Karpas-422 (cell line): ENCODE measurements around the gene FHIP1B. TPM values are rescaled to one million over a fixed set of nuclear protein-coding genes. Genes with fewer than 3 reads are reported as not detected.
A peak's percentile ranks its signal among the peaks of the same experiment; 100 is the strongest.

Experiments
- DNase-seq: peaks from one replicate; pipeline ENCODE4 v3.0.0-alpha.2; 2015
- H2AFZ ChIP-seq: fragments of 200-600 bp; sonication (generic); 2 replicates; pipeline ENCODE4 v1.6.1; 2014; ENCODE audit warnings: antibody characterized with exemption, low read length, mixed read lengths
- H3K27ac ChIP-seq: fragments of 200-600 bp; sonication (generic); 2 replicates; pipeline ENCODE4 v1.5.1; 2014; ENCODE audit warnings: mild to moderate bottlenecking, low read length, moderate library complexity
- H3K27me3 ChIP-seq: fragments of 200-600 bp; sonication (generic); 2 replicates; pipeline ENCODE4 v1.6.1; 2014; ENCODE audit warnings: low read length, mixed read lengths
- H3K36me3 ChIP-seq: fragments of 200-600 bp; sonication (generic); 2 replicates; pipeline ENCODE4 v1.6.1; 2014; ENCODE audit warnings: low read length, mixed read lengths; ENCODE audit not compliant: insufficient read depth
- H3K4me1 ChIP-seq: fragments of 200-600 bp; sonication (generic); 2 replicates; pipeline ENCODE4 v1.6.1; 2014; ENCODE audit warnings: mild to moderate bottlenecking, low read length, mixed read lengths
- H3K4me2 ChIP-seq: fragments of 200-600 bp; sonication (generic); 2 replicates; pipeline ENCODE4 v1.6.1; 2014; ENCODE audit warnings: low read length, low read depth, mild to moderate bottlenecking; ENCODE audit not compliant: poor library complexity, severe bottlenecking
- H3K4me3 ChIP-seq: fragments of 200-600 bp; sonication (generic); 2 replicates; pipeline ENCODE4 v1.5.1; 2014; ENCODE audit warnings: mild to moderate bottlenecking, antibody characterized with exemption, low read length, mixed read lengths
- H3K79me2 ChIP-seq: fragments of 200-600 bp; sonication (generic); 2 replicates; pipeline ENCODE4 v1.6.1; 2014; ENCODE audit warnings: mild to moderate bottlenecking, low read length, mixed read lengths
- H3K9ac ChIP-seq: fragments of 200-600 bp; sonication (generic); 2 replicates; pipeline ENCODE4 v1.6.0; 2014; ENCODE audit warnings: low read length
- H3K9me2 ChIP-seq: fragments of 200-600 bp; sonication (generic), shearing (Covaris generic); replicated peaks from 2 replicates; pipeline ENCODE4 v1.6.0; 2014; ENCODE audit warnings: mild to moderate bottlenecking, low read length, moderate library complexity; ENCODE audit not compliant: insufficient read depth
- H3K9me3 ChIP-seq: fragments of 300-700, 200-600 bp; sonication (generic); 2 replicates; pipeline ENCODE4 v1.6.1; 2014; ENCODE audit warnings: low read length, mixed read lengths
- H4K20me1 ChIP-seq: fragments of 200-600 bp; sonication (generic); 2 replicates; pipeline ENCODE4 v1.6.1; 2014; ENCODE audit warnings: mild to moderate bottlenecking, antibody characterized with exemption, low read length, low read depth; ENCODE audit not compliant: insufficient read depth
- total RNA-seq: library from RNA; depleted of rRNA; stranded (reverse); fragments of >200 nt; shearing (Covaris generic); gene quantifications from 2 replicates; pipeline ENCODE4 v1.2.3, GENCODE V29; 2014; ENCODE audit warnings: low replicate concordance

Gene FHIP1B
- total RNA-seq, 1 experiment from 2014 or later = 33.9 TPM

DNA sequence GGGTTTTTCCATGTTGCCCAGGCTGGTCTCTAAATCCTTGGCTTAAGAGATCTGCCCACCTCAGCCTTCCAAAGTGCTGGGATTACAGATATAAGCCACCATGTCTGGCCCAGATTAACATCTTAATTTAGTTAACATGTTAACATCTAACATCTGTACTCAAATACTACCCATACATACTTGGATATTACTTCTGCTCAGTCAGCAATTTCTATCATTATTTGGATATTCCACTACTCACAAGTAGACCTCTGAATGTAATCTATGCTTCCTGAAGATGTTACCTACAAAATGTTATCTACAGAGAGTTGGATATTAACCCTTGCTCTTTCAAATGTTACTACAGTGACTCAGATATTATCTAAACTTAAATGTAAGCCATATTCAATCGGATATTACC is 29.2 kb upstream of the FHIP1B start:
- no peaks in the 10 kb centered on the region for H4K20me1 ChIP-seq
- H3K4me3 ChIP-seq = no peak overlapping the region
- H3K4me1 ChIP-seq = no peaks in the 10 kb centered on the region
- H3K79me2 ChIP-seq = no peaks in the 10 kb centered on the region
- H3K27me3 ChIP-seq = no peaks in the 10 kb centered on the region
- DNase-seq = no peak
- no peaks in the 10 kb centered on the region for H3K9me3 ChIP-seq
- H3K9ac ChIP-seq = no peak overlapping the region
- H3K9me2 ChIP-seq = no peaks in the 10 kb centered on the region
- H3K36me3 ChIP-seq = no peaks in the 10 kb centered on the region
- H2AFZ ChIP-seq = no peak overlapping the region
- no peak overlapping the region for H3K27ac ChIP-seq
- H3K4me2 ChIP-seq = no peak overlapping the region

DNA sequence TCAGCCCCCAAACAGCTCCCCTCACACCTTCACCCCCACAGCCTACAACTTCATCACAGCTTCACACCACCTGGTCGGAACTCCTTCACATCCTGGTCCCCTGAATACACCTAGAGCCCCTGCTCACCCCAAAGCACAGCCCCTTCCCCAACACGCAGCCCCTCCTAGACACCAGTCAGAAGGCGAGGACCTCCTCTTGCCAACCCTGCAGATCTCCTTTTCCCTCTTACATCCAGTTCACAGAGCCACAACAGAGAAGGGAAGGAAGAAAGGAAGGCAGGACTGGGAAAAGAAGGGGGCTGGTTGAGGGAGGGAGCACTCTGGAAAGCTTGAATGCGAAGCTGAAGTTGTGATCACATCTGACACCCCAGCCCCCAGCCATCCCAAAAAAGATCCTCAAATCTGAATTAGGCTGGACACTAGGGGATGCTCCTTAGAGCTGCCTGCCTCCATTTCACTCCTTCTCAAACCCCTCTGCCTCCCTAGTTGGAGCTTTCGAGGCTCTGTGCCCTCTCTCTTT is 25.8 kb upstream of the FHIP1B start:
- Histone ChIP-seq H2AFZ (no peak overlapping the region), H3K4me1 (no peaks in the 10 kb centered on the region), H3K4me2 (no peak overlapping the region), H3K79me2 (no peaks in the 10 kb centered on the region), H4K20me1 (no peaks in the 10 kb centered on the region), H3K27ac (no peak overlapping the region), H3K36me3 (no peaks in the 10 kb centered on the region), H3K9me2 (no peaks in the 10 kb centered on the region), H3K9me3 (no peaks in the 10 kb centered on the region), H3K27me3 (no peaks in the 10 kb centered on the region), H3K9ac (no peak overlapping the region), H3K4me3 (no peak overlapping the region)
- DNase-seq = no peak

DNA sequence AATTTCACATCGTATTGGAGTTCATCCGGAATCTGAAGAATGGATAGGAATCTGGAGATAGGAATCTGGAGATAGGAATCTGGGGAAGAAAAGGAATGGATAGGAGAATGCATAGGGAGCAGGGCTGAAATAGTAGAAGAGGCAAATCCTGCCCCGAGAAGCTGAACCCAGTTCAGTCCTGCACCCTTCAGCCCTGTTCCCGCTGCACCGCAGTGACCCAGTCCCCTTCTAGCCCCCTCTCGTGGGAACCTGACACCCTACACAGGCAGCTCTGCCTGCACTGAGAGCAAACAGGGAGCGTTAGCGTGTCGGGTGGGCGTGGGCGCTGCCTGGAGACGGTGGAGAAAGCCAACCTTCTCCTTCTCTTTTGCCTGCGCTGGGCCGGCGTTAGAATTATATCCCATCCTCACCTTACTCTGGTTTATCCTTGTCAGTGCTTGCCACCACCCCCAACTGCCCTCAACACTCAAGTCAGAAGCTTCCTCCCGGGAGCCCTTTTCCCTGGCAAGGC is 24.2 kb upstream of the FHIP1B start:
- no peak overlapping the region for H3K4me3 ChIP-seq
- H3K4me2 ChIP-seq = no peak overlapping the region
- no peaks in the 10 kb centered on the region for H3K9me3 ChIP-seq
- no peaks in the 10 kb centered on the region for H3K79me2 ChIP-seq
- H2AFZ ChIP-seq = no peak overlapping the region
- no peaks in the 10 kb centered on the region for H3K36me3 ChIP-seq
- no peaks in the 10 kb centered on the region for H3K4me1 ChIP-seq
- no peak for DNase-seq
- no peaks in the 10 kb centered on the region for H3K9me2 ChIP-seq
- no peak overlapping the region for H3K27ac ChIP-seq
- no peak overlapping the region for H3K9ac ChIP-seq
- H3K27me3 ChIP-seq = no peaks in the 10 kb centered on the region
- no peaks in the 10 kb centered on the region for H4K20me1 ChIP-seq

DNA sequence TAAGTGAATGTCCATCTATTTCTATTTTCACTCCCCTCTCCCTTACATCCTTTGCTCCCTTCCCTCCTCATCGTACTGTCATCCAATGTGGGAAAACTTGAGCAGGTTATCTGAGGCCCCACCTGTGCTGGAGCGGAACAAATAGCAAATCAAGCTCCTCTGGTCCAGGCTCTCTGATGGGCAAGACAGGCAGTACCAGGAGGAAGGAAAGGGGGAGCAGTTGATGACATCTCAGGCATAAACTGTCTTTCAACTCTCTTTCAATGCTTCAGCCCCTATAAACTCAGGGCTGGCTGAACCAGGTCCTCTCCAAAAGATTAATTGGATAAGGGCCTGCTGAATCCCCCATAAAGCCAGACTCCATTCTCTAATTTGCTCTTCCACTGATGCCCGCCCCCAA is 23.7 kb upstream of the FHIP1B start:
- H3K27me3 ChIP-seq = no peaks in the 10 kb centered on the region
- H3K9ac ChIP-seq = no peak overlapping the region
- H3K4me1 ChIP-seq = no peaks in the 10 kb centered on the region
- H3K27ac ChIP-seq = no peak overlapping the region
- H3K79me2 ChIP-seq = no peaks in the 10 kb centered on the region
- H3K36me3 ChIP-seq = no peaks in the 10 kb centered on the region
- H3K9me3 ChIP-seq = no peaks in the 10 kb centered on the region
- H4K20me1 ChIP-seq = no peaks in the 10 kb centered on the region
- no peak overlapping the region for H3K4me2 ChIP-seq
- no peak for DNase-seq
- H3K9me2 ChIP-seq = no peaks in the 10 kb centered on the region
- no peak overlapping the region for H2AFZ ChIP-seq
- no peak overlapping the region for H3K4me3 ChIP-seq

DNA sequence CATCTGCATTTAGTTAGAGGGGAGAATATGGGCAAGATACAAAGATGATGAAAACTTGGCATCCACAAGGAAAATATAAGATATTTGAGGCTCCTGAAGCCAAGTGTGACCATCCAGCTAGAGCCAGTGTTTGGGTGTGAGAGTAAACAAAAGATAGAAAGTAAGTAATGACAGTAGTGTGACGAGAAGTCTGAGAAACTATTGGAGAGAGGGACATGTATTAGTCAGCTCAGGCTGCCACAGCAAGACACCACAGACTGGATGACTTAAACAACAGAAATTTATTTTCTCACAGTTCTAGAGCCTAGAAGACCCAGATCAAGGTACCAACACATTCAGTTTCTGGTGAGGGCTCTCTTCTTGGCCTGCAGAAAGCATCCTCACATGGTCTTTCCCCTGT is 18.8 kb upstream of the FHIP1B start:
- Histone ChIP-seq H3K4me1 (no peaks in the 10 kb centered on the region), H3K4me2 (no peak overlapping the region), H3K9me3 (no peaks in the 10 kb centered on the region), H3K9ac (no peak overlapping the region), H3K36me3 (no peaks in the 10 kb centered on the region), H2AFZ (no peak overlapping the region), H3K27ac (no peak overlapping the region), H4K20me1 (no peaks in the 10 kb centered on the region), H3K79me2 (no peaks in the 10 kb centered on the region), H3K27me3 (no peaks in the 10 kb centered on the region), H3K4me3 (no peak overlapping the region), H3K9me2 (no peaks in the 10 kb centered on the region)
- no peak for DNase-seq

DNA sequence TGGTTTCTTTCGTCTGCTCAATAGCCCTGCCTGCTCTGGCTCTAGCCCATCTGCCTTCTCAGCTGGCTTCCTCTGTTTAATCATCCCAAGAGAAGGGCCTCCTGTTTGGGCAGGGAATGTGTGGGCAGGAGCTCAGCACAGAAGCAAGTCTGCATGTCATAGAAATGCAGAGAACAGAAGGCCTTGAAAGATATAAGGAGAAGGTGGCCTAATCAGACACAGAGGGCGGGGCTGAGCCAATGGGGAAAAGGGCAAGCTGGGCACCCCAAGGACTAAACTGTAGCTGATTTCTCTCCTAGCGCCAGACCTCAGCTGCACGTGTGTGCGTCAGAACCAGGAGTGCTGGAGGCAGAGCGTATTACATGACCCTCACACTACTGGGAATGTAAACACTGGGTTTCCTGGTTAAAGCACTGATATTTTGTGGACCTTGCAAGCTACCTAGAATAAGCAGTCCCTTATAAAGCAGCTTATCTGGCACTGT is 17.6 kb upstream of the FHIP1B start:
- Histone ChIP-seq H3K9ac (no peak overlapping the region), H3K79me2 (no peaks in the 10 kb centered on the region), H3K9me3 (no peaks in the 10 kb centered on the region), H3K36me3 (no peaks in the 10 kb centered on the region), H3K27me3 (no peaks in the 10 kb centered on the region), H2AFZ (no peak overlapping the region), H4K20me1 (no peaks in the 10 kb centered on the region), H3K4me3 (no peak overlapping the region), H3K27ac (no peak overlapping the region), H3K9me2 (no peaks in the 10 kb centered on the region), H3K4me2 (no peak overlapping the region), H3K4me1 (no peaks in the 10 kb centered on the region)
- DNase-seq = no peak

DNA sequence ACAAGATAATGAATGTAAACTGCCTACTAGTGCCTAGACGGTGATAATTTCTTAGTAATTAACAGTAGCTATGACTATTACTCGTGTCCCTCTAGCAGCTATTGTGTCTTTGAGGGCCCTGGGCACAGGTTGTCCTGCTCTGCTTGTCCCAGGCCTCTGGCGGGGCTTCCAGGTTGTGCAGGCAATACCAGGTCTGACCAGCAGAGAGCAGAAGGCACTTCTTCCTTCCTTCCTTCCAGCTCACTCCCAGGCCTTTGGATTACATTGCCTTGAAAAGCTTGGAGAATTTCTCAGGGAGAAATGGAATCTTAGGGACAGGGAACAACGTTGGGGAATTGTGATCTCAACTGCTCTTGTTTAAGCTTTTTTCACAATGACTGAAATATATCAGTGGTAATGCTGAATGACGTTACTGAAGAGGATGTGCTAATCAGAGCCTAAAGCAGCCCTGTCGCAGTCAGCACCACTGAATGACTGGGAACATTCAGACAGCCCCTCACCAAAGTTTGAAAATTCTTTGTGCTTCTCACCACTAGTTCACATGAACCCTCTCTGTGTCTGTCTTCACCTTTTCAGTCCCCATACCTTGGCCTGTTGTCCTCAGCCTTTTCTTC is 16.8 kb upstream of the FHIP1B start:
- Histone ChIP-seq H2AFZ (no peak overlapping the region), H4K20me1 (no peaks in the 10 kb centered on the region)

DNA sequence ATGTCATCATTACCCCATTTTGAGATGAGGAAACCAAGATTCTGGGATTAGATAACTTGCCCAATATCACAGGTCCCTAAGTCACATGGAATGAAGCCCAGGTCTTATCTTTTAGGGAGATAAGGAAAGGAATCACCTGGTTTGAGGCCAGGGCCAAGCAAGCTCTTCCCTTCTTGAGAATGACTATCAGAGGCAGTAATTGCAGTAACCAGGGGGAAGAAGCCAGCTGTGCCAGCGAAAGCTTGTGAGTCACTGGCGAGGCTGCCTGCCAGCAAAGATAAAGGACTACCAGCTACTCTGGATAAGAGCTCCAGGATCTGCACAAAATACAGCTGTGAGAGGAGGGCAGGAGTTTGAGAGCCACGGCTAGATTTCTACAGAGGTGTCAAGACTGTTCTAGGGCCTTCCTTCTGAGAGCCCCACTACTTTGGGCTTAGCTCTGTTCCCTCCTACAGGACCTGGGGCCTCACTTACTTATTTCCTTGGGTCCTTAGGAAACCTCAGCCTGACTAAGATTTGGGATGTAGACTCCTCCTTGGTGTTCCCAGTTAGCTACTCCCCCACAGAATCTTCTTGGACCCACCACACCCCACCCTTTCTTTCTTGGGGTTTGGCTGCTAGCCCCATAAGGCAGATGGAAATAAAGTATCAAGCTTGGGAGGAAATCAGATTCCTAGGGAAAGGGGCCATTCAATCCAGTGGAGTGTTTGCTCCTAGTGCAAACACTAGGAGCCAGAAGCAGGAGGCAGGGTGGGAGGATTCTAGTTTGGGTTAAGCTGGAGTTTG is 15.5 kb upstream of the FHIP1B start:
- DNase-seq = no peak
- Histone ChIP-seq H3K4me3 (no peak overlapping the region), H3K9me2 (no peaks in the 10 kb centered on the region), H3K27ac (no peak overlapping the region), H3K27me3 (no peaks in the 10 kb centered on the region), H3K4me1 (no peaks in the 10 kb centered on the region), H3K9me3 (no peaks in the 10 kb centered on the region), H3K4me2 (no peak overlapping the region), H4K20me1 (no peaks in the 10 kb centered on the region), H3K9ac (no peak overlapping the region), H3K36me3 (no peaks in the 10 kb centered on the region), H2AFZ (no peak overlapping the region), H3K79me2 (no peaks in the 10 kb centered on the region)

More for the DNA sequence above, 16.8 kb upstream of the FHIP1B start:
- peak; percentile 73 for DNase-seq
- Histone ChIP-seq H3K27ac (no peak overlapping the region), H3K4me1 (no peaks in the 10 kb centered on the region), H3K9me2 (no peaks in the 10 kb centered on the region), H3K79me2 (no peaks in the 10 kb centered on the region), H3K9me3 (no peaks in the 10 kb centered on the region), H3K4me3 (no peak overlapping the region), H3K27me3 (no peaks in the 10 kb centered on the region), H3K36me3 (no peaks in the 10 kb centered on the region), H3K9ac (no peak overlapping the region), H3K4me2 (no peak overlapping the region)
